Activated naive CD4-positive, alpha-beta T cell treated with Interleukin-2 at 50 U/mL for 16 hours (primary cell): ENCODE measurements around the gene DBH.

Experiments used
- DNase-seq: peaks from one replicate; pipeline ENCODE4 v3.0.0-alpha.2; 2020

The DBH gene

DNA sequence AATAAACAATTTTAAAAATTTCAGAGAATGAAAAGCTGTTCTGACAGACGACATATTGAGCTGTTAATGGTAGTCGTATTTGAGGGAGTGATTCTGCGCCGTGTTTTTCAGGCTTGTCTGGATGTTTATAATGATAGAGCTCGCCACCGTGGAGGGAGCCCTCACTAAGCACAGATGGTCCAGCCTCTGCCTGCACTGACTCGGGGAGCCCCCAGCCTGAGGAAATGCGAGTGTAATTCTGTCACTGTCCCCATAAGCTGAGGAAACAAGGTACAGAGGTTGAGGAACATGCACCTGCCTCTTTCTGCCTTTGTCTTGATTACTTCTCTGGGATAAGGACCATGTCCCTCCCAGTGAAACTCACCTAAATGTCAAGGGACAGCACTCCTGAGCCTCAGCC, 7.4 kb upstream of the DBH start:
- no peak for DNase-seq

DNA sequence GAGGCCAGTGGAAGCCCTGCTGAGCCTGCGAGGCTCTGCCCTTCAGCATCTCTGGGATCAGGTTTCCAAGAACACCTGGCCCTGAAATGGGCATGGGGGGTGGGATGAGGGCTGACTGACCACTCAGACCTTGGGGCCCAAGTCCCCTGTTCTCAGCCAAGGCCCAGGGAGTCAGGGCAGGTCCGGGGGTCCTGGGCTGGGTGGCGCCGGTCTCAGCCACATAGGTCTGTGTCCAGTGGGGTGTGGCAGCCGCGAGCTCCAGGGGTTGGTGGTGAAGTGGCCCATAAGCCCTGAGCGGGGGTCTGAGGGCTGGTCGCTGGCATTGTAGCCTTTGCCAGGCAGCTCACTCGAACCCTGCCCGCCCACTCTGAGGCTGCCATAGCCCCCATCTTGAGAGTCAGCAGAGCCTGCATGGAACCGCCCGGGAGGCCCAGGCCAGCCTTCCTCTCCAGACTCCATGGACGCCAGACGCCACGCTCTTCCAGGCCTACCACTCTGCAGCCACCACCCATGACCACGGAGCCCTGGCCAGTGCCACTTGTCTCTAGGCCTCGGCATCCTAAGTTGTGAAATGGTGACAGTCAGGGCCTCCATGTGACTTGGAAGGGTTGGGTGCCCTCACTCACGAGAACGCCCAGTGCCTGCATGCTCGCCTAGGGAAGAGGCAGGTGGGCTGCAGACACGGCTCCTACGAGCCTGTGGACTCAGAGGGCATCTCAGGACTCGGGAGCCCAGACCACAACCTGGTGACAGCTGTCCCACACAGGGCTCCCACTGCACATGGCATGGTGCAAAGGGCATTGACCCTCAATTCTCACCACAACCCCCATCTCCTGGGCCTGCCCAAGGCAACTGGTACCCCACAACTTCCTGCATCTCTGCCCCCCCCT, 6.7 kb upstream of the DBH start:
- no peak for DNase-seq

DNA sequence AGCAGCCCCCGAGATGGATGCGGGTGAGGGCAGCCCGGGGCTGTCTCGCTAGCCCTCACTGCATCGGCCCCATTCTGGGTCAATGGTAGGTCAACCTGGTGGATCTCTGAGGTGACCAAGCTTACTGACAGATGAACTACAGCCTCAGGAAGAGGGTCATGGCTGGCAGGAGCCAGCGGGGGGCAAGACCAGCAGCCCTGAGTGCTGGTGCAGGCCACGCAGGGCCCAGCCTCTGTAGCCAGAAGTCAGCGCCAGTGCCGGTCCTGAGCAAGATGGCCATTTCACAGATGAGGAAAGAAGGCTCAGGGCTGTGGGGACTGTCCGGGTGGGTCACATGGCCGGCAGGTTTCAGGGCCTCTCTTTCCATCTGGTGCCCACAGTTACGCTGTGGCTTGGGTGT, 5.1 kb upstream of the DBH start:
- no peak for DNase-seq

DNA sequence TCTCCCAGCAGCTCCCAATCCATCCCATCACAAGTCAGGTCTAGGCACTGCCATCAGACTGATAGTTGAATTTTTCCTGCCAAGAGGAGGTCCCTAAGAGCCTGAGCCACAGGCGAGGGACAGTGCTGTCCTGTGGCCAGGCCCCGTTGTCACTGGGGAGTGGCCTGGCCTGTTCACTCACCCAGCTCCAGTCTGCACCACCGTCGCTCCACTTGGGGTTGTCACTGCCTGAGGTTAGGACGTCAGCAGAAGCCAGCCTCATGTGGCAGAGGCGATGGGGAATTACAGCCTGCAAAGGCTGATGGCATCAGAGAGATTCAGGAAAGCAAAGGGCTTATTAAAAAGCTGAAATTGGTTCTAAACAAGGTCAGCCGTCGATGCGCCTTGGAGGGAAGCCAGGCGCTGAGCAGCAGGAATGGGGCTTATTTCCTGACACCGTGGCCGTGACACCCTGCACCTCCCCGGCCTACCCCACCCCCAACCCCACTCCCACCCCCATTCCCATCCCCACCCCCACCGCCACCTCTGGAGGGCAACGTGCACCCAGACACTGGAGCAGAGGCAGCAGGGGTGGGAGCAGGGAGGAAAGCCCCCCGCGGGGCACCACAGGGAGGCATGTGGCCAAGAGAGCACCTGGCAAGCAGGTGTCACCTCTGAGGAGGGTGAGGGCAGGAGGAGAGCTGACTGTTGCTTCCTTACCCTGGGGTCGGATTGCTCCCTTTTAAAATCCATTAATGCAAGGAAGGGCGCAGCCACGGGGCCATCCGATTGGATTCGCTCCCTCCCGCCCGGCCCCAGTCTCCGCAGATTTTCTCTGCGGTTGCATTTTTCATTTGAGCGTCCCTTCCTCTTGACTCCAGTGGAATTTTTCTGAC, 3.1 kb upstream of the DBH start:
- no peak for DNase-seq

DNA sequence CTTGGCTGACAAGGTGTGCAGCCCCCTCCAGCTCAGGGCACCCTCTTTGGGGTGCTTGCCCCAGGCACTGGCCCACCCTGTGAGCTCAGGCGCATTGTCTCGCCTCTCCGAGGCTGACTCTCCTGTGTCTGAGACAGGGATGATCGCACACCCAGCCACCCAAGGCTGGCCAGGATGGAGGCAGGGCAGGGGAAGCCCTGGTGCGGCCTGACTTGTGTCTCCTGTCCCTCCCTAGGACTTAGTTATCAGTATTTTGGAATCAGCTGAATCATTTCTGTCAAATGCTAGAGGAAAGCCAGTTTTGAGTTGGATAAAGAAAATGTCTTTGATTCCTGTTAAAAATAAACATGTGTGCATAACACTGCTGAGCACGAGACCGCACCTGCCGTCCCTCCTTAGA, 2.5 kb upstream of the DBH start:
- no peak for DNase-seq

DNA sequence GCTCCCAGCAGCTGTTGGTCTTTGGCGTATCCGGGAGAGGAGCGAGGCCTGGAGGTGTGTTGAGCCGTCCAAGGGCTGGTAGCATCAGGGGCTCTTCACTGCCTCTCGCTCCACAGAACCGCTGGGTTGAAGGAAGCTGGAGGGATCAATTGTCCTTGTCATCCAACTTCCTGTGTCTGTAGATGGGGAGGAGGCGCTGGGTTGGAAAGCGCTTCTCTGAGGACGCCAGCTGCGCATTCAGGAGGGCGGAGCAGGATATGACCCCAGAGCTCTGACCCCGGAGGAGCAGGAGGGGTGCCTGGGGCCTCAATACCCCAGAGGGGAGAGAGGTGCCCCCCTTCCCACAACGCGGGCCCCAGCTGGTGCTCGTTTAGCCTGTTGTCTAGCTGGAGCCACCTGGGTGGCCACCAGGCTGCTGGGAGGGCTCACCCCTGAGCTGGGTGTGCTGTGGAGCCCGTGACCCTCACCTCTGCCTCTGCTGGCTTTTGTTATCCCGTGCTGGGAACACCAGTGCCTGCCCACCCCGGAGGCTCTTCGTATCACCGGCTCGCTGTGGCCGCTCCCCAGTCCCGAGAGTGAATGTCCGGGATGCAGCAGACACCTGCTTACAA, 2.0 kb upstream of the DBH start:
- DNase-seq, result no peak

DNA sequence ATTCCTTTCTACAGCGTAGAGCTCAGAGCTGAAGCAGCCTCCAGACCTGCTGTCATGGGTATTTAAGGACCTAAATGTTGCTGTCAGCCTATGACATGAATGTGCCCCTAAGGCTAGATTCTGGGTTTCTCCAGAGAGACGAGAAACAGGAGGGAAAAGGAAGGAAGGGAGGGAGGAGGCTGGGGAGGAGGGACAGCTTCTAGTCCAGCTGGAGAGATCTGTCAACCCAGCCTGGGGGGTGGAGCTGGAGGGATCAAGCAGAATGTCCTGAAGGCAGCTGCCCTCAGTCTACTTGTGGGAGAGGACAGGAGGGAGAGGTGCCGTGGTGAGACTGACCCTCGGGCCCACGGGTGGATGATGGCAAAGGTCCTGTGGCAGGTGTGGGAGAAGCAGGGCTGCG, 1.1 kb upstream of the DBH start:
- DNase-seq, result no peak

DNA sequence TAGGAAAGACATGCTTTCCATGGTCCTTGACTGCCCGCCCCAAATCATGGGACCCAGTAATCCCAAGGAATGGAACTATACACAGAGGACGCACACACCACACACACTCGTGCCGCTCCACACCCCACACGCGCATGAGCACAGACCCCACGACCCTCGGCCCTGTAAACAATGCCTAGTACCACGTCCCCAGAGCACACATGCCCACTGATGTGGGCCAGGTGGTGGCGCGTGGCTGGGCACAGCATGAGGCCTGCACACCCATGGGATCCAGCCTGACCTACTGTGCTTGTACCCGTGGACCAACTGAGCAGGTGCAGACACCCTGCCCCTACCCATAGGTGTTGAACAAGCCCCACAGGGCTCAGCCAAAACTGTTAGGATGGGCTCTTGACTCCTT, 739 bp downstream of the DBH start:
- no peak for DNase-seq

DNA sequence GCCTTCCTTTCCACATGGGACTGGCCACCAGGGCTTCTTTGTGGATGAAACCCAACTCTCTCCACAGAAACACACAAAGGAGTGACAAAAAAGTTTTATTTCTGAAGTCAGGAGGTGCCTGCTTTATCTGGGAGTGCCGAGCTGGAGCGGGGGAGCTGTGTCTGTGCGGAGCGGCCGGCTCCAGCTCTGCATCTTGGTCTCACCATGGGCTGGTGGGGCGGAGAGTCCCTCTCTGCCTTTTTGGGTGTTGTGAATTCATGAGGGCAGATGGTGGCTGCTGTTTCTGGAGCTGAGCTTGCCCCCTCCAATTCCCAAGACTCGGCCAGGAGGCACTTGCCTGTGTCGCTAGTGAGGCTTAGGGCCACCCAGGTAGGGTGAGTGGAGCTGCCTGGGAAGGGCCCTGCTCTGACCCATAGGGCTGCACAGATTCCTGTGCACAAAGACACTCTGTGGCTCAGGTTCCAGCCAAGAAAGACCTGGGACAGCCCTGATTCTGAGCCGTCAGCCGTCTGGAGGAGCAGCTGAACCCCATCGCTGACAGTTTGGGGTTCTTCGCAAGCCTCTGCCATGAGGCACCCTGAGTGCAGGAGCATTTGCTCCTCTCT, 1.4 kb downstream of the DBH start:
- no peak for DNase-seq

DNA sequence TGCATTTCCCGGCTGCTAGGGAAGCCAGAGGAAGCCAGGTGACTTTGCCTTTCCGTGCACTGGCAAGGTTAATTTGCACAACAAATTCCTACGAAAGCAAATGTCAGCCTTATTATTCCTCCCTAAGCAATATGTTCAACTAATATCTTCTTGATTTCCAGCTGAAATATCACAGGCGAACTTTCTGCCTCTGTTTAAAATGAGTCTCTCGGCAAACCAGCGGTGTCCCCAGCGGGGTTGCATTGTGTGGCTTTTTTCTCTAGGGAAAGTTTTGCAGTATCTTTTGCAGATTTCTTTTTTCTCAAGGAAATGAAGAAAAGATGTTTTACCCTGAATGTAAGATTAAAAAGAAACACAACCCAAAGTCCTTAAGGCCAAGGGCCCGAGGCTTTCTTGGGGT, 1.9 kb downstream of the DBH start:
- DNase-seq, result no peak

DNA sequence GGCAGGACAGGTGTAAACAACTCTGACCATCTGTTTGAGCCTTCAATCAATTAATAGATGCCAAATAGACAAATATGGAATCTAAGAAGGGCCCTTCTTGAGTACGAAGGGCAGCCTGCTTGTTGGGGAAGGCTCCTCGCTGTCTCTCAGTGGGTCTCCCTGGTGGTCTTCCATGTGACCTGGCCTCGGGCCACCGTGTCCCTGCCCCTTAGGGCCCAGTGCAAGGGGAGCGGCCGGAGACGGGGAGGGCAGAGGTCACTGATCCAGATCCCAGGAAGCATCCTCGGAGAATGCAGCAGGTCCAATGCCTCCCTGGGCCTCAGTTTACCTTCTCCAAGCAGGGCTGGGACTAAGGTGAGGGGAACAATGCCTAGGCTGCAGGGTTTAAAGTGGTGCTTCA, 2.5 kb downstream of the DBH start:
- DNase-seq, result no peak

DNA sequence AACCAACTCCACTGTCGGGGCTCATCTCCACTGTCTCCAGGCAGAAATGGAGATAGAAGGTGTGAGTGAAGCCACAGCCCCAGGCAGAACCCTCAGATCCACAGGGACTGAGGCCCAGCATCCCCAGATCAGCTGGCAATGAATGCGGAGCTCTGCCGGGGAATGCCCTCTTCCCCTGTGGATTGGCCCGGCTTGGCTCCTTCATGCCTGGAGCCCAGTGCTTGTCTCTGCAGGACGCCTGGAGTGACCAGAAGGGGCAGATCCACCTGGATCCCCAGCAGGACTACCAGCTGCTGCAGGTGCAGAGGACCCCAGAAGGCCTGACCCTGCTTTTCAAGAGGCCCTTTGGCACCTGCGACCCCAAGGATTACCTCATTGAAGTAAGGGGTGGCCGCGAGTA, 3.5 kb downstream of the DBH start:
- no peak for DNase-seq

DNA sequence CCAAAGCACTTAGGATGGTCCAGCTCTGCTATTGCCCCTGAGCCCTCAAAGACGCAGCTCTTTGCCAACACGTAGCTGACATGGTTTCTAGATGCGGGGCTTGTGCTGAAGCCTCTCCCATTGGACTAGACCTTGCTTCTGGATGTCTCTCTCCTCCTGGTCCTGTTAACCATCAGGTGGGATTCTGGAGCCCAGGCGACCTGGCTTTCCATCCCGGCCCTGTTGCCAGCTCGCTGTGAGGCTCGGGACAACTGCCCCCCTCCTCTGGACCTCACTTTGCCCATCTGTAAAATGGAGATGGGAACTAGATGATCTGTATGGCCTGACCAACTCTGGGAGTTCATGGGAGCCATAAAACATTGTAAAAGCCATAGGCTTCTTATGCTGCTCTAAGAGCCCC, 4.0 kb downstream of the DBH start:
- no peak for DNase-seq

DNA sequence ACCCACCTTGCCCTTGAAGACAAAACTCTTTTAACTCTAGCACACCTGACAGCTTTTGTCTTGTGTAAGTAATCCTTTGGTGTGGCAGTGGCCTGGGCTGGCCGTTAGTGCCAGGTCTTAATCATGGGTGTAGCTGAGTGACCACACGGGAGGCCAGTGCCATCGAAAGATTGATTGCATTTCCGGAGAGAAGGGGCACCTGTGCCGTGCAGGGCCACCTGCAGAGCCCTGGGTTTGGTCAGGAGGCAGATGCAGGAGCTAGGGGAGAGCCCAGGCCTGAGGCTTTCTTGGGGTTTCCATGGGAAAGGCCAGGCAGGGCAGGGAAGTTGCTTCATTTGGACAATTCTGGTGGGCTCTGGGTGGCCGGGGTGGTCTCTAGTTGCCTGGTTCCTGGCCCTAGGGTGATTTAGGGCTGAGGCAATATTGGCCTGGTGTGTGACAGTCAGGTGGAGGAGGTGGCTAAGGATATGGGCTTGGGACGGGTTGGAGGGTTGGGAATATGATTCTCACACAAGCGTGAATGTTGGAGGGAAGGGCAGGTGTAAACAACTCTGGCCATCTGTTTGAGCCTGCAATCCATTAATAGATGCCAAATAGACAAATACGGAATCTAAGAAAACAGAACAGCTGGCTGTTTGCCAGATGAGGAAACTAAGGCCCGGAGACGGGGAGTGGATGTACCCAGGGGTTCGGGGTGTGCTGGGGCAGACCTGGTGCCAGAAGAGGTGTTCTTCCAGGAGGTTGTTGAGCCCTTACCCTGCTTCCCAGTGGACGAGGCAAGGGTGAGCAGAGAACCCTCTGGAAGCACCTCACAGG, 4.6 kb downstream of the DBH start:
- no peak for DNase-seq

DNA sequence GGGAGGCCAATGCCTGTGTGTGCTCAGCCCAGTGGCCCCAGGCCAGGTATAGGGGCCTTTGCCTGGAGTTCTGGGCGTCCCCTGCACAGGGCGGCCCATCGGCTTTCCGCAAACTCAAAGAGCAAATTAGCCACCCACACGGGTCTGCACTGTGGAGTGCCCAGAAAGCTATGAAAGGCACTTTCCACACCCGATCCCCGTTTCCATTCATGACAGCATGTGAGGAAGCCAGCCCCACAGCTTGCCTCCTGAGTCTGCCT, 5.2 kb downstream of the DBH start:
- DNase-seq, result no peak

DNA sequence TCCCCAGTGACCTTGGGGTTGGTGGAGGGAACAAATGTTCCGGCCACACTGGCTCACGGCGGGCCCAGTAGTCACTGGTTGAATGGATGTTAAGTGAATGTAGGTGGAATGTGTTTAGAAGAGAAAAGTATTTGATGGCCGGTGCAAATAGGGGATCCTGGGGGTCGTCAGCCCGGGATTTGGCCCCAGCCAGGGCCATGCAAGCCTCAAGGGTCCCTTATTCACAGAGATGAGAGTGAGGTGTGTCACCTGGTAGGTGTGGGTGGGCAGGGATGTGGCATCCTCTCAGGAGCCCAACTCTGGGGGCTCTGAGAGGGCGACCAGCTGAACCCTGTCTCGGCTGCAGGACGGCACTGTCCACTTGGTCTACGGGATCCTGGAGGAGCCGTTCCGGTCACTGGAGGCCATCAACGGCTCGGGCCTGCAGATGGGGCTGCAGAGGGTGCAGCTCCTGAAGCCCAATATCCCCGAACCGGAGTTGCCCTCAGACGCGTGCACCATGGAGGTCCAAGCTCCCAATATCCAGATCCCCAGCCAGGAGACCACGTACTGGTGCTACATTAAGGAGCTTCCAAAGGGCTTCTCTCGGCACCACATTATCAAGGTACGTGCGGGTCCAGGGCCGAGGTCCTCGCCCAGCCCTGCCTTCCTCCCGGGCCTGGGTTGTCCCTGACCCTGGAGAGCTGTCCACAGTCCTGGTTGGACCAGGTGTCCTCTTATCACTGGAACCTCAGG, 5.9 kb downstream of the DBH start:
- no peak for DNase-seq

DNA sequence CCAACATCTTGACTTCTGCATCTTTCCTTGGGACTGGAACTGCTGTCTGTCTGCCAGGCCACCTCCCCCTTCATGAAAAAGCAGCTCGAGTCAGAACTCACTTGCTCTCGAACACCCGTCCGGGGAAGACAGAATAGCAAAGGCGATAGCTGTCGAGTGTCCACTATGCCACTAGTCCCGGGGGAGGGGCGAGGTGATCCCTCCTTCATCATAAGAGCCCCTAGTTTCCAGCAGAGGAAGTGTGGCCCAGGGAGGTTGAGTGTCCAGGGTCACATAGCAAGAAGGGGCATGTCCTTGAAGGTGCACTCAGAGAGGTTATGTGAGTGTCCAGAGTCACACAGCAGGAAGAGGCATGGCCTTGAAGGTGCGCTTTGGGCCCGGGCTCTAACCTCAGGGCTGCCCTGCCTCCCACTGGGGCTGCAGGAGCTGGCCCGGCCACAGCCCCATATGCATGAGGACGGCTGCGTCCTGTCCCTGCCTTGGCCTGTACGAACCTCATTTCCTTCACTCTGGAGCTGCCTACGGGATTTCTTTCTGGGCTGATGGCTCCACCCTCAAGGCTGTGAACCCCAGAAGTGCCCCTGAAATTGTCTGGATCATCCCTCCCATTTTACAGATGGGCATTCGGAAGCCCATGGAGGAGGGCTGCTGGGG, 6.7 kb downstream of the DBH start:
- DNase-seq, result no peak

DNA sequence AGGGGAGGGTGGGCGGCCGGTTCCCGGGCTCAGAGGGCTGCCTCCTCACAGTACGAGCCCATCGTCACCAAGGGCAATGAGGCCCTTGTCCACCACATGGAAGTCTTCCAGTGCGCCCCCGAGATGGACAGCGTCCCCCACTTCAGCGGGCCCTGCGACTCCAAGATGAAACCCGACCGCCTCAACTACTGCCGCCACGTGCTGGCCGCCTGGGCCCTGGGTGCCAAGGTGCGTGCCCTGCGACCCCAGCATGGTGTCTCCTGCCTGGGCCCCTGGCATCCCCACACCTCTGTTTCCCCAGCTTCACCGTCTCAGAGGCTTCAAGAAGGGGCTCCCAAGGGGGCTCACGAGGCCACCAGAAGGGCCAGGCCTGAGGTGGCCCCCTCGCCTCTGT, 7.2 kb downstream of the DBH start:
- no peak for DNase-seq

DNA sequence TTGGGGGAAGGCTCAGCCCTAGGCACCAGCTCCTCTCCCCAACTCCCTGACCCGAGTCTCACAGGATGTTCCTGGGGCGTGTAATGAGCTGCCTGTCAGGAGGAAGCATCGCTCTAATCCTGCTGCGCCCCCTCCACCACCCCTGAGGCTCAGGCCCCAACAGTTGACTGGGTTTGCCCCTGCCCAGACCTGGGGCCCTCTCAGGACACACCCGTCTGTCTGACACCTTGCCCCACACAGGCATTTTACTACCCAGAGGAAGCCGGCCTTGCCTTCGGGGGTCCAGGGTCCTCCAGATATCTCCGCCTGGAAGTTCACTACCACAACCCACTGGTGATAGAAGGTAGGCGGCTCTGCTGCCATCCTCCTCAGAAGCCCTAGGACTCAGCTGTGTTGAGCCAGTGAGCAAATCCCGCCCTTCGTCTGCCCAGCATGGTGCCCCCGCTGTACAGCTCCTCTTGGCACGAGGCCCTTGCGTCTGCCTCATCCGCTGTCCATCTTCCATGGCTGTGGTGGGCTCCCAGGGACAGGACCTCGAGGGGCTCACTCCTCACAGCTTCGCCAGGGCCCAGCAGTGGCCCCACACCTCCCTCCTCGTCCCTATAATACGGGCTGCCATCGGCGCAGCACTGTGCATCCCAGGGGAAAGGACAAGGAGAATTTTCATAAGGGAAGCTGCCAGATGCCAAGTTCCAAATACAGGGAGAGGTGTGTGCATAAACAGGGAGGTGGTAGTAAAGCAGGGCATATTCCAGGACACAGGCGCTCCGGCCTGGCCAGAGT, 8.0 kb downstream of the DBH start:
- DNase-seq, result no peak

DNA sequence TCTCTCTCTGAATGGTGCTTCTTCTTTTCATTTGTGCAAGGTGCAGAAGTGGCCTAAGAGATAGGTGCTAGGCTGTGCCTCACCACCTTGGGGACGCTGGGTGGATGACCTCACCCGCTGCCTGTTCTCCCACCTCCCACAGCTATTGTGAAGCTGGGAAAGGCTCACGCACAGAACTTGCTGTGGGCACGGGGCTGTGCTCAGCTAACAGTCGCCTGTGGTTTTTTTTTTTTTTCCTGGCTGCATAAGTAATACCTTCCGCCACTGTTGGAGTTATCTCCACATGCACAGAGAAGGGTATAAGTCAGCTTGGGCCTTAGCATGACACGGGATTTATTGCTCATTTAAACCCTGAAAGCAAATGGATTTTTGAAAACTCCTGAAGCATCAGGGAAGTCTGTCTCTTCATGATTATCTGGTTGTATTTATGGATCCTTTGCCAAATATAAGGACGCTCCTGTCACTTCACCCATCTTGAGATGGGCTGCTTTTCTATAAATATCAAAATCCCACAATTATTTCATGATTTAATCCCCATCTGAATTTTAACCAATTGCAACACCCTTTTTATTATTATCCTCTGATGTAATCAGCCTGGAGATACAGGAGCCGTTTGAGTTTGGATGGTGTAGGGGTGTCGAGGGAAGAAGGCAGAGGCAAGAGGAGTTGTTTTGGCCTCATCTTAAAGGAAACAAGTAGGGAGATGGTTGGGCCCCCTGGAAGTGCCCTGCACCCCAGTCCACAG, 9.0 kb downstream of the DBH start:
- no peak for DNase-seq
